Measurements from ENCODE around the gene DENND1A. TPM values are rescaled to one million over a fixed set of nuclear protein-coding genes. Genes with fewer than 3 reads are reported as not detected.
"Not testable (repeated sequence)": the region's sequence is repeated elsewhere in the genome, so short reads cannot be mapped to it uniquely, and the experiment has no call there.

Gene DENND1A
- total RNA-seq, 1 donor from 2014 or later = 37.3 TPM

DNA sequence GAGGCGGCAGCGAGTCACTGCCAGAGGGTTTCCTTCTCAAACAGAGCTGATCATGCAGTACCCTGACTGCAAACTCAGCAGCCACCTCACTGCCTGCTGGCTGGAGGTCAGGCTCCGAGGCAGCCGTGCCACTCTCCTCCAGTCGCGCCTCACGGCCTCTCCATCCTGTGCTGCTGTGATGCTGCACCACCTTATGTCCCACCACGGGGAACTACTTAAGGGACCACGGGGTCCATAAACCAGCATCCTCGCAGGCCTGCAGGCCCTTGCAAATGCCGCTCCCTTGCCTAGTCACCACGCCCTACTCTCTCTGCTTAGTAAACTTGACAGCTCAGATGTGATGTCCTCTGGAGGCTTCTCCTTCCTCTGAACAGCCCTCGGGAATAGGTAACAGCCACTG is 474.7 kb downstream of the DENND1A start:
- DNase-seq = no peak

DNA sequence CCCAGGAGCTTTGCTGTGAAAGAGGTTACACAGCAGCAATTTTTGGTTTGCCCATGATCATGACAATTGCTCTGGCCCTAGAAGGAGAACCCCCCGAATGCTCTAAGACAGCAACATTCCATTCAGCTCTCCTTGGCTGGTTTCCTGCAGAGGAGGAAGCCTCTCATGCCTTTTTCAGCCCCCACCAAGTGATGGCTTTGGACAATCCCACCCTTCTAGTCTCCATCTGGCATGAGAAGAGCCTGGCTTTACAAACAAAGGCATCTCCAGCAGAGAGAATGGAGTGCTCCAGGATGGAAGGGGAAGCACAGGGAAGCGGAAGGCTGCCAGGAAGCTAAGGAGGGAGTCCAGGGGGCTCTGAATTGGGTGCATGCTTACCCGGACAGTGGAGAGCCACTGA is 475.6 kb downstream of the DENND1A start:
- DNase-seq = no peak

DNA sequence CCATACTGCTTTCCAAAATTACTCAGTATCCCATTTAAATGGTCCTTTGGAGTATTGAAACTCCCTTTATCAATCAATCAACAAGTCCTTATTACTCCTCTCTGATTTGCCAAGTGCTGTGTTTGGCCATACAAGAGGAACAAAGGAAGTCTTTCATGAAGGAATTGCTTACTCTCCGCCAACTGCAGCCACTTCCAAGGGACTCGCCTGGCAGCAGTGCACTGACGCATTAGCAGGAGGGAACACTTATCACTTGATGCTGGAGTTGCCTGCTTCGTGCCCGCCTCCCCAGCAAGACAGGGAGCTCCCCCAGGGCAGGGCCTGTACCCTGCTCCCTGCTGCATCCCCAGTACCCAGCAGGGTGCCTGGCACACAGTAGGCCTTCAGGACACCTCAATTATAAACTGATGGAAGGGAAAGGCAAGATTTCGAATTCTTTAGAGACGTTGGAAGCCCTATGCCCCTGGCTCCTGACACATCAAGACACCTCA is 476.1 kb downstream of the DENND1A start:
- peak; percentile 39 for DNase-seq

DNA sequence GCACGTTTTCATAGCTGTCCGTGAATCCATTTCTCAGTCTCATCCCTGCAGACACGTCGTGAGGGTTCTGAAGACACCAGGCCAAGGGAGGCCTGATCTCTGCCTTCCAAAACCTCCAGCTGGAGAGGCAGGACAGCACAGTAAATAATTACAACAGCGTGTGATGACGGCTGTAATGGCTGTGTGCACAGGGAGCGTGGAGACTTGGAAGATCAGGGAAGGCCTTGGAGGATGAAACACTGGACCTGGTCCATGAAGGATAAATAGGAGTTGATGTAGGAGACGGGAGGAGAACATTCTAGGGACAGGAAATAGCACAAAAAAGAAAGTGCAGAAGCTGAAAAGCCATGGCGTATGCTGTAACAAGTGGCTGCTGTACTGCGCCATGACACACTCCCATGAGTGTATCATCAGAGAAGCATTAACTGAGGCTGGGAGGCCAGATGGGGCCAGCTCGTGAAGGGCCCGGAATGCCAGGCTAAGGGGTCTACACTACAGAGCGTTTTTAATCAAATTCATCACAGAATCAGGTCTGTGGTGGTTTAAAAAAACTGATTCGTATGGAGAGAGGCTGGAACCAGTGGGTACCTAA is 476.8 kb downstream of the DENND1A start:
- DNase-seq = no peak

DNA sequence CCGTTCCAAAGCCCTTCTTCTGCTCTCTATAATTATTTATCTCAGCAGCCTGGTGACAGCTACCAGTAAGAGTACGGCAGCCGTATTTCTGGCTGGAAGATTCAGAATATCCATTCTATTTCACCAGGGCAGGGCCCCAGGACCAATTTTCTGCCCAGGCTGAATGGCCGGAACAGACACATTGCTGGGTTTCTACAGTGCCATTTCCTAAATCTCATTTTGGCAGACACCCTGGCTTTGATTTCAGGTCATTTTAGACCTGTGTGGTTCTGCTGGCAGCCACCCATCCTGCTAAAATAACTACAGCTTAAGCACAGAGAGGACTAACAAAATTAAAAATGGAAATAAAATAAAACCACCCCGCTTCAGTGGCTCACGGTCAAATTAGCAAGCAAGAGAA is 478.9 kb downstream of the DENND1A start:
- no peak for DNase-seq

DNA sequence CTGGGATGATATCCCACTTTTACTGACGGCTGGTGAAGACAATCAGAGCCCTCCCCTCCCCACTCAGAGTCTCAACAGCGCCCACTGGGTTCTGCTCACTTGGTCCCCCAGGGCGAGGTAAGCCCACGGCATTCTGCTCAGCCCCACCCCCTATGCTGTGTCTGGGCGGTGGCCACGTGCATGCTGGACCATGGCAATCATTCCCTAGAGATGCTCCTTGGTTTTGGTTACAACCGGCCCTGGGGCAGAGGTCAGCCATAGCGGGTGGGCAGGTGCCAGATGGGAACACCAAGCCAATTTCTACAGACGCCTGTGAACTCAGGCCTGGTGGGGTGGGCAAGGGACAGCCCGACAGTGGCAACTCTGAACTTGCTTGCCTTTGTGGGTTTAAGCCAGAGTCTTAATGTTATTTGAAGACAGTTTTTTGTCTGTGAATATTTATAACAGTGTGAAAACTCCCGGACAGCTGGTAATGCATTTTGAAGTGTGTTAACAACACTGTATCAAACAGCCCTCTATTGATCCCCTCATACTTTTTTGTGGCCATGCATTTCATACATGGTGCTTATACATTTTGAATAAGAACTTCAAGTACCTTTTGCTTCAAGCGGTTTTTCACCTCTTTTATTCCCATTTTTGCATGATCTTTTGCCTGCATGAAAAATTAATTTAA is 479.7 kb downstream of the DENND1A start:
- no peak for DNase-seq

DNA sequence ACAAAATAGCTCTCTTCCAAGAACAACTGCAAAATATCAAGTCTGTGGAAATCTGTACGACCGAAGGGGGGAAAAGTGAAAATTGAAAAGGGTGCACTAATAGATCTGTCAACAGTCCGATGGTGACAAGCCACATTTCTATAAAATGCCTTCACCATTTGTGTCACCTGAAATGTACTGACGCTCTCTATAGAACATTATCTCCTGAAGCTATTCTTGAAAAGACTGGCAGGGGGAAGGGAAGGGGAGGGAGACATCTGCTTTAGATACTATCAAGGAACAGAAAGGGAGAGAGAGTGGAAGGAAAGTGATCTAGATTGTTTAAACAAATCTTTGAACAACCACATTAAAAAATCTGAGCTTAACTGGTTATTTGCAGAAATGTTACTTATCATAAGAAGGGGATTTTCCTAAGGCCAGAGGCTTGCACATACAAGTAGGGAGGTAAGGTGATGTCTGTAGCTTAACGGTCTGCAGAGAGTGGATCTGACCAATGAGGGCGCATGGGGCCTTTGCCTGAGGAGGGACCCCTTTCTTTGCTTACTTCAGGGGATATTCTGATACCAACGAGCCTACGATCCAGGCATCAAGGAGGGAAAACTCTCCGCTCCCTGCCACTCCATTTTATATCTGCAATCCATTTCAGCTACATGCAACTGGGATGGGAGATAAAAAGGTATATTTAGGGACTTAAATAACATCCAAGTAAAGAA is 481.8 kb downstream of the DENND1A start:
- DNase-seq = no peak

DNA sequence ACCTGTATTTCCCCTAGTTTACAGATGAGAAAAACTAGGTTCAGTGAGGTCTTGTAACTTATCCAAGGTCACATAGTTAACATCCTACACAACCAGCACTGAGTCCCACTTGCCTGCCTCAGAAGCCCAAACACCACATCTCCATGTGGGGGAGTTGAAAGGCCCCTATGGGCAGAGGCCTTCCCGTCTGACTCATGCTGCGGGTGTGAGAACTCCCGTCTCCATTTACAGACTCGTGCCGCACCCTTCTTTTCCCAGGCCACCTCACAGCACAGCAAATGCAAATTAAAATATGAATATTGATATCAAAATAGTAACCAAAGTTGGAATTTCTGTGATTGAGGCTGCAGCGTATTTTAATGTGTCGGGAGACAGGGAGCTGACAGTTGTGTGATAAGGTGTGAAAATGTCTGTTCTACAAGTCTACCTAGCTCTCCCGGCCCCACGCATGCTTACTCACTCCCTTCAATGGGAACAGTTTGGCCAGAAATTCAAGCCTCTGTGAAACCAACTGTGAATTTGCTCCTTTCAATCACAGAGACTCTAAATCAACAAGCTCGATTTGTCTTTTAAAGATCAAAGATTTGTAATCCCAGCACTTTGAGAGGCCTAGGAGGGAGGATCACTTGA is 483.8 kb downstream of the DENND1A start:
- DNase-seq = no peak

DNA sequence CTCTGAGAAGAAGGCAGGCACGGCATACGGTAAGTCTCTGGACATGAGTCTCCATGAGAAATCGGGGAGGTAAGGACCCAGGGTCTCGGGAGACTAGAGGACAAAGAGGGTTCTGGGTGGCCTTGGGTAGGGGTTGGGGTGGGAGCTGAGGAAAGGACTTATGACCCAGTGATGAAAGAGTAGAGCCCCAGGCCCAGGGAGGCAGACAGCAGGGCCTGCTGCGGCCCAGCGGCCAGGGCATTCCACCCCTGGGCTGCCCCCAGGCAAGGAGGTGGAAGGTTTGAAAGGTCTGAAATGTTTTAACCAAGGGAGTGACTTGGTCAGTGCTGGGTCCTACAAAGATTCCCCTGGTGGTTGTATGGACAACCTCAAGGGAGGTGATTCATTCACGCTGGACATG is 484.8 kb downstream of the DENND1A start:
- no peak for DNase-seq

DNA sequence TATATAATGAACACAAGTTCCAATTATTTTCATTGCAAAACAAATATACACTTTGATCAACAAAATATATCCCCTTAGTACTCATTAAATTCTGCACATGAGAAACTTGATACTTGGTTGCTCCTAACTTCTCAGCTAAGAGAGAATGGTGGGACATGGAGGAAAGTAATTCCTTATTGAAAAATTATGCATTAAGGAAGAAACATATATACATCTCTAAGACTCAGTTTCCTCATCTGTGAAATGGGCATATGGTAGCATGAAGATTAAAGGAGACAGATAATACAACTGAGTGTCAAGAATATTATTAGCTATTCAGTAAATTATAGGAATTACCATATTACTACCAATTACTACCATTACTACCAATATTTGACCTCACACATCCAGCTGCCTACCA is 488.2 kb downstream of the DENND1A start:
- DNase-seq = no peak

DNA sequence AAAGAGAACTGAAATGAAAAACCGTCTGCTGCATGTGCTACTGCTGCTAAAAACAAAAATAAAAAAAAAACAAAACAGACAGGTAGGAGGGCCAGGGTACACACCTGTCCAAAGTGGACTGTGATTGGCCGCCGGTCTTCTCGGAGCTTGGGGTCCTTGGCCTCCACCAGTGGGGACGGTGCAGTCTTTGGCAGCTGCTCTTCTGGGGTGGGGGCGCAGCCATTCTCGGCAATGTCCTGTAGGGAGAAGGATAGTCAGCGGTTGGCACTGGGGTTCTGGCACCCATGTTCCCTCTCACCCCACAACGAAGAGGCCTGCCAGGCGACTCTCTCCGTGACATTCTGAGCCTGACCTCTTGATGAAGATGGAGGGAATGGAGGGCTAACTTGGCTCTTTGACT is 489.7 kb downstream of the DENND1A start:
- no peak for DNase-seq

DNA sequence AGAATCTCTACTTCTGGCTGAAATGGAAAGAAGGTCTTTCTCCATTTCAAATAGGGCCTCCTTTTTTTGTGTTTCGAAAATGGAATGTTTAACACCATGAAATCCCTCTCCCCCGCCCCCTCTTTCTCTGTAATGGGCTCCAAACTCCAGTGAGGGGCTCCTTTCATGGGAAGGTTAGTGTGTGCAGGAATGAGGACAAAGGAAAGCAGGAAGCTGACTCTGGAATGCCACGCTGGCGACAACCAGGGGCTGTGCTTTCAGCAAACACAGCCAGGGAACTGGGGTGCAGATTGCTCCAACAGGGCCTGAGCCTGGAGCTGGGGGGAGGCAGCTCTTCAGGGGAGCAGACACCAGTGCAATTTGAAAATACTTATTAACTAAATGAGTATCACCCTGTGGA is 491.1 kb downstream of the DENND1A start:
- no peak for DNase-seq

DNA sequence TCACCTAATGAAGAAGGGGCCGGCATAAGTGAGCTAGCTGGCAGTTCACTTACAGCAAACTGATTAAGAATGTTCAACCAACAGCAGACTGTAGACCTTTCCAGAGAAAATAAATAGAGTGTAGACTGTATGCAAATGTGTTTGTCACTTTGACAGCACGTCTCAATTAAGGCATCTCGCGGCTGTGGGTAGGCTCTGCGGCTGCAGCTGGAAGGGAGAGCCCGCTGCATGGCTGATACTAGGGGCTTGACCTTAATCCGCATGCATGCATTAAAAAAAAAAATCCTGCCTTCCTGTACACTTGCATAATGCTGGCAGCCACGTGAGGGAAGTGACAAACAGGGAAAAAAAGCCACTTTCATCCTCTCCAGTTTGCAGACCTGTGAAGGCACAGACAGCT is 491.6 kb downstream of the DENND1A start:
- no peak for DNase-seq

DNA sequence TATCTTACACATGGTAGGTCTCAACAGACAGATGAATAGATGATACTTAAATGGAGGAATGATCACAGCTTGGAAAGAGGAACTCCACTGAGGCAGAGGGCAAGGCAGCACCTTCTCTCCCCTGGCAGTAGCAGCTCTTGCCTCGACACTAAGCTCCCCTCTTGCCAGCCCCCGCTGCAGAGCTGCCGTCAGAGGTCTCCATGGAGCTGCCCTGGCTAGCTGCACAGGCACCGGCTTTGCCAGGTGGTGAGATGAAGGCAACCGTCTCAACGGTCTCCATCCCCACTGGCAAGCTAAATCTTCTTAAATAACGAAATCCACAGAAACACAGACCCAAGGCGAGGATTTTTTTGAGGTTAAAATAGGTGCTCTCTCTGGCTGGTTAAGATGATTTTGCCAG is 492.7 kb downstream of the DENND1A start:
- DNase-seq = no peak

DNA sequence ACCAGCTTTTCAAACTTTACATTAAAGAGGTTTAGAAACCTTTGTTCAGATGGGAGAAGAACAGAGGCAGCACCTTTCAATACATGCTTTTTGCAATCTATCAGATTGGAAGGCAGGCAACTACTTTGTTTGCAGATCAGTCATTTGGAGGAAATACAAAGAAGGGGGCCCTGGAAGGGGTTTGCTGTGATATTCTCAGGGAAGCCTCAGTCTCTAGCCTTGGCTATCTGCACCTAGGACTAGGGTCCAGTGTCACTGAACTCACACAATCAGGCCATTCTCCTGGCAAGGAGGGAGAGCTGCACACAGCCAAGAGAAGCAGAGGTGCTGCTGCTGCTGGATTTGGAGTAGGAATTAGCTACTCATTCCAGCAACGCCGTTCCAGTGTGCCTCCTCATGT is 494.5 kb downstream of the DENND1A start:
- DNase-seq = no peak

DNA sequence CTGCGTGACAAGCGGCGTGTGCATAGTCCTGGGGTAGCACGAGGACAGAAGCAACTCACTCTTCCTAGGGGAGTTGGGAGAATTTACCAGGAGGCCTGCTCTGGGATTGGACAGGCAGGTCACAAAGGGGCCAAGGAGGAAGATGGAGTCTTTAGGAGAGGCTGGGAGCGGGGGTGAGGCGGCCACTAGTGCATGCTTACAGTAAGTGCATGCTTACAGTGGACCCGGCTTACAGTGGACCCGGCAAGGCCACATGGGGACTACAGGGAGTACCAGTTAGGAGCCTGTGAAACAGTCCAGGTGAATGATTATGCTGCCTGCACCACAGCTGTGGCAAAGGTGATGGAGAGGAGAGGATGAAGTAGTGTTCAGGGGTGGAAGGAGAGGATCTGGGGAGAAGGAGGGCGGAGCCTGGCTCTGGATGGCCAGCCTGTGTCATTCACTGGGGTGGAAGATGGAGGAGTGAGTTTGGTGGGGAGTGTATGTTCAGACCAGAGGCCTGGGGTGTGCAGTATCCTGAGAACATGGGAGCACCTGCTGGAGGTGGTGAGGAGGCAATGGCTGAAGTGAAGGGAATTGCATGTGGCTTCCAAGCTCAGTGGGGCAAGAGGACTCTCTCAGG is 495.2 kb downstream of the DENND1A start:
- no peak for DNase-seq

DNA sequence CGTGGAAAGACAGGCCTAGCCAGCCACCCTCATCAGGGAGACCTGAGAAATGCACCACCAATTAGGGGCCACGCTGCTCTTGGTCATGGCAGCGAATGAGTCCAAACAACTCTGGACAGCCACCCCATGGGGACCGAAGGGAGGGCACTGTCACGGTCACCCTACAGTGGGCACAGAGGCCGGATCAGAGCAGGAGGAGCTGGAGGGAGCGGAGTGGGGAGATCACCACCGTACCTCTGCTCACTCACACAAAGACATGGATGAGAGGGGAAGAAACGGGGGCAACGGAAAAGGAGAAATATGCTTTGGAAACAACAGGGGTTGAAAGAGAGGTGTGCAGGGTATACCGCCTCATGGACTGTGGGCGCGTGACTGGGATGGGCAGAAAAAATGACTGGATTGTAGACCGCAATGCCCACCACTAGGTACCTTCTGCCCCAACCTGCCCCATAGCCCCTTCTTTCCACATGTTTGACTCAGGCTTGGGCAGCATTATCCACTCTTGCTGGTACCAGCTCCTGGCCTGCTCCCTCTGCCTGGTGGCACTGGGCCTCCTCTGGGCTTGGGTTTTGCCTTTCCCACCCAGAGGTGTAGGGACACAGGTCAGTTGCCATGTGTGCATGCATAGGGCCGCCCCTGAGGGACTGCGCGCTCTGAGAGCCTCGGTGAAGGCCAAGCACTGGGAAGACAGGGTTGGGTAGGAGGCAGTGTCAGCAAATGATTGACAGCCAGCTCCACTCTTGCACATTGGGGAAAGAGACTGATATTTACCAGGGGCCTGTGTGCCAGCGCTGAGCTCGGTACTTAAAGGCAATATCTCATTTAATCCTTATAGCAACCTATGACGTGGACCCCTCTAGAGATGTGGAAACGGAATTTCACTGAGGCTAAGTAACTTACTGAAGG is 497.3 kb downstream of the DENND1A start:
- DNase-seq = no peak

DNA sequence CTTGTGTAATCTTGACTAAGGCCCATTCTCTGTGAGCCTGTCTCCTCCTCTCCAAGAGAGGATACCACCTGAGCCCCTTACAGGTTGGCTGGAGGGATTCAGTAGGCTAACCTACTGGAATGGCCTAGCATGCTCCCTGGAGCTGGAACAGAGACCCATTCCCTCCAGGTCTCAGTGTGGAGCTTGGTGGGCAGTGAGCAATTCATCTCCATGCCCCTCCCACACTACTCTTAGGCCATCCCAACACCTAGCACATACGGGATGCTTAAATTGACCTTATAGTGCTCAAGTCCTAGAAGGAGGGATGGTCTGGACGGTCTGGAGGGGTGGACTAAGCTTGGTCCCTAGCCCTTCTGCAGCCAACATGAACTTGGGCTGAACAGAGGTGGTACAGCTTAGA is 498.3 kb downstream of the DENND1A start:
- no peak for DNase-seq

DNA sequence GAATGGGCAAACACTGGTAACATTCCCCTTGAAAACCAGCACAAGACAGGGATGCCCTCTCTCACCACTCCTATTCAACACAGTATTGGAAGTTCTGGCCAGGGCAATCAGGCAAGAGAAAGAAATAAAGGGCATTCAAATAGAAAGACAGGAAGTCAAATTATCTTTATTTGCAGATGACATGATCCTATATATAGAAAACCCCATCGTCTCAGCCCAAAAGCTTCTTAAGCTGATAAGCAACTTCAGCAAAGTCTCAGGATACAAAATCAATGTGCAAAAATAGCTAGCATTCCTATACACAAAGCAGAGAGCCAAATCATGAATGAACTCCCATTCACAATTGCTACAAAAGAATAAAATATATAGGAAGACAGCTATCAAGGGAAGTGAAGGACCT is 501.5 kb downstream of the DENND1A start:
- DNase-seq = not testable (repeated sequence)

DNA sequence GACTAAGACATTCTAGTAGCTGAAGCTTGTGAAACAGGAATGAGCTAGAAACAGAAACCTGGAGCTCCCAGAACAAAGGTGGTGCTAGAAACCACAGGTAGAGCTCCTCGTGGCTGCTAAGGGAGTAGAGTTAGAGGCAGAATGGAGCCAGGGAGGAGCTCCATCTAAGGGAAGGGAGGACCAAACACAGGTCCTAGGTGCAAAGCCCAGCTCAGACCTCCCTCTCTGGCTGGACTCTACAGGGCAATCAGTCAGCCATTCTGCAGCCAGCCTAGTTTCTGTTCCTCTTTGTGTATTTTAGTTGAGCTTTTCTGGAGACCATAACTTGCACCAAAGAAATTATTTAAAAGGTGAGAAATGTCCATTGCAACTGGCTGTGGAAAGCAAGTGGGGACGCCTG is 503.5 kb downstream of the DENND1A start:
- DNase-seq = no peak

DNA sequence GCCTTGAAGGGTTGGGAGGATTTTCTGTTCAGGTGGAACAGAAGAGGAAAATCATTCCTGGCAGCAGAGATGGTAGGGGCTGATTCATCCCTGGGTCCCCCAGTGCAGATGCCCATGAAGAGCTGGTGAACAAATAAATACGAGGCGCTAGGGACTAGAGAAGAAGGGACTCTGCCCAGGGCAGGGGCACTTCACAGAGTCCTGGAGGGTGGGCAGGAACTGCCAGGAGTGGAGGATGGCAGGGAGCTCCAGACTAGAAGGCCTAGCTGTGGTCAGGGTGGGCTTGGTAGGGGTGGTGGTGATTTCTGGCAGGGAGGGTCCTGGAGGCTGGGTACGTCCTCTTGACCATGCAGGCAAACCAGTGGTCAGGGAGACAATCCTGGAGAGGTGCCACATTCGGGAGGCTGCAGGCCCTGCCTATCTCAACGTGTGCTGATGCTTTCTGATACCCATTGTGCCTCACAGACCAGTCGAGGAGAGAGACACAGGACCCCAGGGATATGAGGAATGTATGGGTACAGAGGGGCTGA is 504.0 kb downstream of the DENND1A start:
- DNase-seq = no peak
